ENCODE data around the gene SLC13A3.
"Not testable (repeated sequence)": the region's sequence is repeated elsewhere in the genome, so short reads cannot be mapped to it uniquely, and the experiment has no call there.

SLC13A3 gene

DNA sequence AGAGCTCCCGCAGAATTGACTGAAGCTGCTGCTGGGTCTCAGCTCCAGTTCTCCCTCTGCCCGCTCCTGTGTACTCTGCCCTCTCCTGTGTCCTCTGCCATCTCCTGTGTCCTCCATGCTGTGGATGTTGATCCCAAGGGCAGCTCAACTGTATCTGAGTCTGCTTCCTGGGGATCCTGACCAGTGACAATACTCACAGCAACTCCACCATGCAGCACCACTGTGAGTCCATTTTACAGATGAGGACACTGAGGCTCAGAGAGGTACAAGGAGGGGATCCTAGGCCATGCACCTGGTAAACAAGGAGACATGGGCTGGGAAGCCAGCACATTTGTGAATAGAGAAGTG lies 29.4 kb upstream of the SLC13A3 start:
- no peak for DNase-seq

GRCh38 chr20:46678516-46678915 lies 27.3 kb upstream of the SLC13A3 start:
- DNase-seq, result no peak

- DNase-seq, result no peak
Measured at GRCh38 chr20:46677608-46678007, 26.3 kb upstream of the SLC13A3 start.

GRCh38 chr20:46676649-46677316 lies 25.5 kb upstream of the SLC13A3 start:
- not testable (repeated sequence) for DNase-seq

DNA sequence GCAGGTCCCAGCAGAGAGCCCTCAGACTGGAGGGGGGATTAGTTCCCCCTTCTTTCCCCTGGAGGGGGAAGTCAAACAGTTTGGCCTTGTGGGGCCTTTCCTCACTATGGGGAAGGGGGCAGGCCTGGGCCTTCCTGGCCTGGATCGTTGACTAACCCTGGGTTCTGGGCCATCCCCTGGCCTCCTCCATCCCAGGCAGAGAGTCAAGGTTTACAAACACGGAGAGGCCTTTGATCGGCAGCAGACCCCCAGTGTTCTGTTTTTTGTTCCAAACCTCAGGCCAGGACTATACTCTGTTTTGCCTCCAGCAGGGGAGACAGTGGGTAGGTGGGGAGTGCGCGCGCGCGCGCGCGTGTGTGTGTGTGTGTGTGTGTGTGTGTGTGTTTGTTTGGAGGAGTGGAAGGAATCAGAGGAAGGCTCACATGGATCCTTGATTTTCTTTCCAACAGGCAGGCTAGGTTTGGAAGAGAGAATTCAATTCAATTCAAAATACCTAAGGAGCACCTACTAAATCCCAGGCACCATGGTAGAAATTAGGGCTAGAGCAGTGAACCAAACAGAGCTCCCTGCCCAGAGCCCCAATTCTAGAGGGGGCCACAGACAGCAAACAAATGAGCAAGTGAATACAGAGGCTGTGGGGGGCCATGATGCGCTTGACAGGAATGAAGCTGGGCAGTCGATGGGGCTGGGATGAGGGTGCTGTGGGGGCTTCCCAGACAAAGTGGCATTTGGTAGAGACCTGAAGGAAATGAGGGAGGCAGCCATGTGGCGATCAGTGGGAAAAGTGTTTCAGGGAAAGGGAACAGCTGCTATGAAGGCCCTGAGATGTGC lies 23.2 kb upstream of the SLC13A3 start:
- no peak for DNase-seq

GRCh38 chr20:46673394-46674252 lies 22.4 kb upstream of the SLC13A3 start:
- no peak for DNase-seq

DNA sequence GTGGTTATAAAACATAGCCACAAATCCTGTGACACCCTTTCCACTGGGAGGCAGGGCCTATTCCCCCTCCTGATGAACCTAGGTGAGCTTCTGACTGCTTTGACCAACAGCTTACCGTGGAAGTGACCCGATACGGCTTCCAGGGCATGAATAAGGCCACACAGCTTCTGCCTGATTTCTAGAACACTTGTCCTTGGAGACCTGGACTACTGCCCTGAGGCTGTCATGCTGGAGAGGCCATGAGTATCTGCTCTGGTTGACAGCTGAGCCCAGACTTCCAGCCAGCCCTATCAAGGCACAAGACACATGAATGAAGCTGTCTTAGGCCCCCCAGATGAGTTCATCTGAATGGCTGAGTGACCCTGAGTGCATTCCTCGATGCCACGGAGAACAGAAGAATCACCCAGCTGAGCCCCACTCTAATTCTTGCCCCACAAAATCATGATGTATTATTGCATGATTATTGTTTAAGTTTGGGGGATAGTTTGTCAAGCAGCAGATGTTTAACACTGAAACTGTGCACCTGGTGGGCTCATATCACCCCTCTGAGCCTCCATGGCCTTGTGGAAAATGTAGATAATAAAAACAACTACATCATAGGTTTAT lies 21.4 kb upstream of the SLC13A3 start:
- DNase-seq, result no peak

GRCh38 chr20:46671866-46672542 lies 20.7 kb upstream of the SLC13A3 start:
- no peak for DNase-seq

GRCh38 chr20:46670585-46671584 lies 19.6 kb upstream of the SLC13A3 start:
- DNase-seq, result no peak

DNA sequence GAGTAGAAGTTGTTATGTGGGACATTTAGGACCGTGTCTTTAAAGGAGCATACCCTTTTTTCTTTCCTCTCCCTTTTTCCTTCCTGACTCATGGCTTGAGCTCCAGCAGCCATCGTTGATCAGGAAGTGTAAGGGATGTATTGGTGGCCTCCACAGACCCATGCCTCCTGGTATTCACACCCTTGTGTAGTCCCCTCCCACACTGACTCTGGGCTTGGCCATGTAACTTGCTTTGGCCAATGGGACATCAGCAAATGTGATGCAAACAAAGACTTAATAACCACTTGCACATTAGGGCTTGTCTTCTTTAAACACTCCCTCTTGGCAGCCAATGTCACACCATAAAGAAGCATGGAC lies 18.9 kb upstream of the SLC13A3 start:
- no peak for DNase-seq

- no peak for DNase-seq
Measured at GRCh38 chr20:46666818-46667515, 15.7 kb upstream of the SLC13A3 start.

DNA sequence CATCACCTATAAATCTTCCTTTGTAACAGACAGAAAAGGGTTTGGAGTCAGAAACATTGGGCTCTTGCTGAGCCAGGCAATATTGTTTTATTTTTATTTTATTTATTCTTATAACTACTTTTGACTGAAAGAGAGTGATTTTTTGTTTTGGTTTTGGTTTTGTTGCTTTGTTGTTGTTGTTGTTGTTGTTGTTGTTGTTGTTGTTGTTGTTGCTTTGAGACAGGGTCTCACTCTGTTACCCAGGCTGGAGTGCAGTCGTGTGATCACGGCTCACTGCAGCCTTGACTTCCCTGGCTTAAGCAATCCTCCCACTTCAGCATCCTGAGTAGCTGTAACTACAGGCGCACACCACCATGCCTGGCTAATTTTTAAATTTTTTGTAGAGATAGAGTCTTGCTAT lies 15.0 kb upstream of the SLC13A3 start:
- no peak for DNase-seq

- no peak for DNase-seq
Measured at GRCh38 chr20:46665602-46666001, 14.3 kb upstream of the SLC13A3 start.

GRCh38 chr20:46663531-46663930 lies 12.3 kb upstream of the SLC13A3 start:
- no peak for DNase-seq

DNA sequence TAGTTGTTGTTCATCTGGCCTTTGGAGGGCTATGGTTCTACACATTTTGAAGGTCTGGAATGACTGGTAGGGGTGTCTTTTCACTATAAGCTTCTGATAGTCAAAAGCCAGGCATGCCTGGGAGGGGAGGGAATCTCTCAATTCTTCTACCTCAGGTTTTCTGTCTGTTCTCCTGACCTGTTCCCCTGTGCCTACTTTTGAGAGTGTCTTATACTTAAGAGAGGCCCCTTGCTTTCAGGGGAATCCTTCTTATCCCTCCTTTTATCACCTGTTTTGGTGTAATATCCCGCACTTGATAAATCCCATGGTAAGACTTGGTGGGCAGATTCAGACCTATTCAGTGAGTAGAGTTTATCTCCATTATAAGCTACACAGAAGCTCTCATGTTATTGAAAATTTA lies 10.4 kb upstream of the SLC13A3 start:
- no peak for DNase-seq

GRCh38 chr20:46660487-46660886 lies 9.2 kb upstream of the SLC13A3 start:
- no peak for DNase-seq

DNA sequence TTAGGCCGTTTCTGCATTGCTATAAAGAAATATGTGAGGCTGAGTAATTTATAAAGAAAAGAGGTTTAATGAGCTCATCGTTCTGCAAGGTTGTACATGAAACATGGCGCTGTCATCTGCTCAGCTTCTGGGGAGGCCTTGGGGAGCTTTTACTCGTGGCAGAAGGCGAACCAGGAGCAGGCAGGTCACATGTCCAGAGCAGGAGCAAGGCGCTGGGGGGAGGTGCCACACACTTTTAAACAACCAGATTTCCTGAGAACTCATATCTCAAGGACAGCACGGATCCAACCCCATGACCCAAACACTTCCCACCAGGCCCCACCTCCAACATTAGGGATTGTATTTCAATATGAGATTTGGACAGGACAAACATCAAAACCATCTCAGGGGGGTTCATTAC lies 6.4 kb upstream of the SLC13A3 start:
- no peak for DNase-seq

GRCh38 chr20:46657137-46657536 lies 5.9 kb upstream of the SLC13A3 start:
- DNase-seq, result no peak

DNA sequence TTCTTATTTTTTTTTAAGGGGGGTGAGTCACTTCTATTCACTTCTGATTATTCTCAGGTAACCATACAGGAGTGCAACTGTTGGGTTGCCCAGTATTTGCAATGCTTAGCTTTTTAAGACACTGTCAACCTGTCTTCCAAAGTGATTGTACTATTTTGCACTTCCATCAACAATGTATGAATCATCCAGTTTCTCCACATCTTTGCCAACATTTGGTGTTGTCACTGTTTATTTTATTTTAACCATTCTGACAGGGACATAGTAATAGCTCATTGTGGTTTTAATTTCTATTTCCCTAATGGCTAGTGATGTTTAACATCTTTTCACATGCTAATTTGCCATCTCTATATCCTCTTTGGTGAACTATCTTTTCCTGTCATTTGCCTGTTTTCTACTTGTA lies 1.4 kb upstream of the SLC13A3 start:
- no peak for DNase-seq

GRCh38 chr20:46650575-46651090 lies 626 bp downstream of the SLC13A3 start:
- no peak for DNase-seq

Data from midbrain (tissue), 1 donor.